Hypothalamus (tissue), 51 donors: ENCODE results near the gene ABI2.
"Not testable (repeated sequence)": the region's sequence is repeated elsewhere in the genome, so short reads cannot be mapped to it uniquely, and the experiment has no call there.

Experiments
- DNase-seq, 51 donors: peaks; one replicate each; lab custom pipeline; 2025; lab: John Stamatoyannopoulos, UW

ABI2 gene

DNA sequence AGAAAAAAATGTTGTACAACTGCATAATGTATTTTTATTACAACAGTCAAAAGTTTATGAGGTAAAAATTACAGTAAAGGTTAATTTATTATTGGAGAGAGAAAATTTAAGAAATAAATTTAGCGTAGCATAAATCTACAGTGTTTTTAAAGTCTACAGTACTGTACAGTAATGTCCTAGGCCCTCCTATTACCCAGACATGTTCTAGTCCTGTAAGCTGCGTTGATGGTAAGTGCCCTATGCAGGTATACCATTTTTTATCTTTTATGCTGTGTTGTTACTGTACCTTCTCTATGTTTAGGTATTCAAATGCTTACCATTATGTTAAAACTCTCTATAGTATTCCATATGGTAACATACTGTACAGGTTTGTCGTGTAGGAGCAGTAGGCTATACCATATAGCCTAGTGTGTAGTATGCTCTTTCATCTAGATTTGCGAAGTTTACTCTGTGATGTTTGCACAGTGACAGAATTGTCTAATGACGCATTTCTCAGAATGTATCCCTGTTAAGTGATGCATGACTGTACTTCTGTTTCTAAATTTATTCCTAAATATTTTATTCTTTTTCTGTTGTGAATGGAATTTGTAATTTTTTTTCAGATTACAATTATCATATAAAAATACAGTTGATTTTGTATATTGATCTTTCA is 24.5 kb downstream of the ABI2 start:
- no peak for DNase-seq

DNA sequence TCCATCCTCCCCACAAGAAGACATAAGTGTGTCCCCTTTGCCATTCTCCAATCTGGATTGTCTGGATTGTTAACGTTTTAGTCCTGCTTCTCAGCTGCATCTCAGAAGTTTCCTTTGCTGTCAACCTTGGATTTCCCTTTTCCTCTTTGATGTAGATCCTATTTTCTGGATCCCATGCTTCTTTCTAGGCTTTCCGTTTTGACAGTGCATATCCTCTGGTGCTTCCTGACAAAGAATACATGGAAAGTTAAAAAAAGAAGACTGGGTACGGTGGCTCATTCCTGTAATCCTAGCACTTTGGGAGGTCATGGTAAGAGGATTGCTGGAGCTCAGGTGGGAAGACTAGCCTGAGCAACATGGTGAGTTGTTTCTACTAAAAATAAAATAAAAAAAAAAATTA is 26.8 kb downstream of the ABI2 start:
- DNase-seq: no peak

DNA sequence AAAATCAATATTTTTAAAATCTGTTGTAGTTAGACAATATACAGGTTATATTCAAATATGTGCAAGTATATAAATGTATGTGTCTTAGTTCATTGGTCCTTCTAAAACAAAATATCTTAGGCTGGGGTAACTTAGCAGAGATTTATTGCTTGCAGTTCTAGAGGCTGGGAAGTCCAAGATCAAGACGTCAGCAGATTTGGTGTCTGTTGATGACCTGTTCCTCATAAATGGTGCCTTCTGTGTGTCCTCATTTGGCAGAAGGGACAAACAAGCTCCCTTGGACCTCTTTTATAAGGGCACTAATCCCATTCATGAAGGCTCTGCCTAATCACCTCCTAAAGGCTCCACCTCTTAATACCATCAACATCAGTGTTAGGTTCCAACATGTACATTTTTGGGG is 31.3 kb downstream of the ABI2 start:
- no peak for DNase-seq

DNA sequence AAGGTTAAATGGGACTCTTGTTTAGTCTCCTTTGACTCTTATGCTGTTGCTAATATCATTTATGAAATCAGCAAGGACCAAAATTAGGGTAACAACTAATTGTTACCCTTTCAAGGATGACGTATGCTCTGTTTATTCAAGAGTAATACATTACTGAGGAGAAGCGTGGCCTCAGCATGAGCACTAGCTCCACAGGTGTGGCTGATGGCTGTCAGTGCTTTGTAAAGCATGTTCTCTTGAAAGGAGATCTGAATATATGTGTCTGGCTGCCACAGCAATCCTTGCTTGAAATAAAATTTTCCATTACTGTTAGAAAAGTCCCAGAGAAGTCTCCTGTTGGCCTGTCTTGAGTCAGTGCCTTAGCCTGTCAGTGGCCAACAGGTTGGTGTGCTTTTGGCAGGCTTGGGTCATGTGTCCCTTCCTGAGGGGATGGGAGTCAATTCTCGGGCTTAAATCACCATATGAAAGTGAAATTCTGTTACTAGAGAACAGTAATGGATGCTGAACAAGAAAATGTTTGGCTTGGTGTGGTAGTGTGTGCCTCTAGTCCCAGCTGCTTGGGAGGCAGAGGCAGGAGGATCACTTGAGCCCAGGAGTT is 32.7 kb downstream of the ABI2 start:
- no peak for DNase-seq

DNA sequence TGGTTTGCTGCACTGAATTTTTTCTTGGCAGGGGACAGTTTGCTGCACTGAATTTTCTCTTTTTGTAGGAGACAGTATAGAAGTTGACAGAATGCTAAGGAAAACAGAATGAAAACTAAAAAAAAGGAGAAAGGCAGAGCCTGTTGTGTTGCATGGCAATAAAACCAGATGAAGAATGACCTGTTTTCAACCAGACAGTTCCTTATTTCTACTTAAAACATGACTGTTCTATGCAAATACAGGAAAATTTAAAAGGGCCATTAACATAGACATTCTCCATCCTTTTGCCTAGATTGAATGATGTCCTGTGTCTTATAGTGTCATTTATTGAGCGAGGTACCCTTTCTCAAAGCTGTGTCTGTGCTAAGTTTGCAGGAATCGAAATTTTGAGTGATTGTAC is 33.3 kb downstream of the ABI2 start:
- no peak for DNase-seq

DNA sequence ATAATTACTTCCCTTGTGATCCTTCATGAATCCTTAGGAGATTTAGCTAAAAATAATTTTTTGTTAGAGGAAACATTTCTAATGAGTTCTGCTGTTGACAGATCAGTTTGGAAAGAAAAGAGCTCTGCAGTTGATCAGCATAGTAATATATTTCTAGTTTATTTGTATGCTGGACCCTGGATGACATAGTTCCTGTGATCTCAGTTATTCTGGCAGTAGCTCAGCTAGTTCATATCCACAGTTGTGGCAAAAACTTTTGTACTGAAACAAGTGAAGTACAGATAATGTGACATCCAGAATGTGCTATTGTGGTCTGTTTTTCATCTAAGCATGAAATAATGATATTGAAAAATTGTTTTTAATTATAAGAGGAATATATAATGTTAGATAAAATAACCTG is 33.7 kb downstream of the ABI2 start:
- peak in 1 of 51 donors; percentile 8 for DNase-seq

DNA sequence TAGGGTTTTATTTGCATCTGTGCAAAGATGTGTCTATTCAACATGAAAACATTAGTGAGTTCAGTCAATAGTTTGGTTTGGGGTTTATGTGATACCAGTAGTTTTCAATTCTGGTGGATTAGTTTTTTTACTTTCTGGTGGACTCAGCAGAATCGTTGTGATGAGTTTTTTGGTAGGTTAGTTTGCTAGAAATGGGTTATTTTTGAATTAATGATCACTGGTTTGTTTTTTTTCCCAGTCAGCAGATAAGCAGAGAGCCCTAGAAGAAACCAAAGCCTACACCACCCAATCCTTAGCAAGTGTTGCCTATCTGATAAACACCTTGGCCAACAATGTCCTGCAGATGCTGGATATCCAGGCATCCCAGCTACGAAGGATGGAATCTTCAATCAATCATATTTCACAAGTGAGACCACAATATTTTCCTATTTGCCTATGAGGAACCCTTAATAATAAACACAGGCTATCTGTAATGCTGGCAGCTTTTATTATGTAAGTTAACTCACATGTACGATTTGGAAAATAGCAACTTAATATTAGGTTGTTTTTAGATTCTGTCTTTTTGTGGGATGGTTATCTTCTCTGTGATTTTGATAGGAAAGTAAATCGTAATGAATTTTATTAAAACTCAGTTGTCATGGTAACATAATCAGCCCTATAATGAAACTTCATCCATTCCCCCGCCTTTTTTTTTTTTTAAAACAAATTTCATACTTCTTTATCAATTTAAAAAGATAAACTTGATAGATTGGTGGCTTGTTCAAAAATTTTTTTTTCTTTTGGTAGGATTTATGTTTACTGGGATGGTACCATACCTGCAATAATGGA is 38.7 kb downstream of the ABI2 start:
- DNase-seq: no peak

DNA sequence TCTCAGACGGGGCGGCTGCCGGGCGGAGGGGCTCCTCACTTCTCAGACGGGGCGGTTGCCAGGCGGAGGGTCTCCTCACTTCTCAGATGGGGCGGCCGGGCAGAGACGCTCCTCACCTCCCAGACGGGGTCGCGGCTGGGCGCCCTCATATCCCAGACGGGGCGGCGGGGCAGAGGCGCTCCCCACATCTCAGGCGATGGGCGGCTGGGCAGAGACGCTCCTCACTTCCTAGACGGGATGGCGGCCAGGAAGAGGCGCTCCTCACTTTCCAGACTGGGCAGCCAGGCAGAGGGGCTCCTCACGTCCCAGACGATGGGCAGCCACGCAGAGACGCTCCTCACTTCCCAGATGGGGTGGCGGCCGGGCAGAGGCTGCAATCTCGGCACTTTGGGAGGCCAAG is 44.5 kb downstream of the ABI2 start:
- not testable (repeated sequence) for DNase-seq

DNA sequence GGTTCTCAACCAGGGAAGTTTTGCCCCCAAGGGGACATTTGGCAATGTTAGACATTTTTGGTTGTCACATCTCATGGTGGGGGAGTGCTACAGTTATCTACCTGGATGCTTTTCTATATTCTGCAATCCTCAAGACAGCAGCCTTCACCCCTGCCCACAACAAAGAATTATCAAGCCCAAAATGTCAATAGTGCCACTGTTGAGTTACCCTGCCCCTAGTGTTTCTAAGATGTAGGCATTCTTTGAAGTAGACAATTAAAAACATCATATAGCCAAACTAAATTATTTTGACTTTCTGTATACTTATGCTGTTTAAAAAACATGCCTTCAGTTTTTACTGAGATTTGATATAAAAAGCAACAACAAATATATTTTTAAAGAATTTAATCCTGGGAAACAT is 48.0 kb downstream of the ABI2 start:
- no peak for DNase-seq

DNA sequence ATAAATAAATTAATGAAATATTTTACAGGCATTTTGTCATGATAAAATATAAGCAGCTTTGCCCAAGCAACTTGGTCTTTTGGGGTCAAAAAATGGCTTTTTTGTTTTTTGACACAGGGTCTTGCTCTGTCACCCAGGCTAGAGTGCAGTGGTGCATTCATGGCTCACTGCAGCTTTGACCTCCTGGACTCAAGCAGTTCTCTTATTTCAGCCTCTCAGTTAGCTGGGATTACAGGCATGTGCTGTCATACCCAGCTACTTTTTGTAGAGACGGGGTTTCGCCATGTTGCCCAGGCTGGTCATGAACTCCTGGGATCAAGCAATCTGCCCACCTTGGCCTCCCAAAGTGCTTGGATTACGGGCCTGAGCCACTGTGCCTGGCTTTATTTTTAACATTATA is 51.0 kb downstream of the ABI2 start:
- DNase-seq: no peak

DNA sequence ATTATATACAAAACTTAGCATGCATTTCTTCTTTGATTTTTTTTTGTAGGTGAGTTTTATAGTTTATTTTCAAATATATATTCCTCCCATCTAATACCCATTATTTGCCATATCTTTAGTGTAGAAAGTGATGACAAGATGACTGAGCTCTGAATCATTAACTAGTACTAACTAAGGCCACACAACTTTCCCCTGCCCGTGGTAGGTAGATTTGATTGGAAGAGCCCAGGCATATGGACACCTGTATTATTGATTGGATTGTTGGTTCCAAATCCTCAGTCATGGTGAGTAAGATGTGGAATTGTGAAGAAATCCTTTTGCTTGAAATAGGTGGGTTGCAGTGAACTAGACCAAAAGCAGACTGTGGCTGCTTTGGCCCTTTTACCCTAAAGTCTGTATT is 54.8 kb downstream of the ABI2 start:
- DNase-seq: no peak

DNA sequence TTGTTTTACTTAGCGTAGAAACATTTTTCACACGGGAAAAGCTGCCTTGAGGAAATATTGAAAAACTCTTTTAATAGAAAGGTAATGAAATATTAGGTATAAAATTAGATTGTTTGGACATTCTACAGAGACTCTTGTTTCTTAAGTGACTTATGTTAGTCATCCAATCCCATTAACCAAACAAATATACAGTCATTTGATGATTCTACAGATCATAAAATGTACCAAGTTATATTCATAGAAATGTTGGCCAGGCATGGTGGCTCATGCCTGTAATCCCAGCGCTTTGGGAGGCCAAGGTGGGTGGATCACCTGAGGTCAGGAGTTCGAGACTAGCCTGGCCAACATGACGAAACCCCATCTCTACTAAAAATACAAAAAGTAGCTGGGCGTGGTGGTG is 60.0 kb downstream of the ABI2 start:
- not testable (repeated sequence) for DNase-seq

DNA sequence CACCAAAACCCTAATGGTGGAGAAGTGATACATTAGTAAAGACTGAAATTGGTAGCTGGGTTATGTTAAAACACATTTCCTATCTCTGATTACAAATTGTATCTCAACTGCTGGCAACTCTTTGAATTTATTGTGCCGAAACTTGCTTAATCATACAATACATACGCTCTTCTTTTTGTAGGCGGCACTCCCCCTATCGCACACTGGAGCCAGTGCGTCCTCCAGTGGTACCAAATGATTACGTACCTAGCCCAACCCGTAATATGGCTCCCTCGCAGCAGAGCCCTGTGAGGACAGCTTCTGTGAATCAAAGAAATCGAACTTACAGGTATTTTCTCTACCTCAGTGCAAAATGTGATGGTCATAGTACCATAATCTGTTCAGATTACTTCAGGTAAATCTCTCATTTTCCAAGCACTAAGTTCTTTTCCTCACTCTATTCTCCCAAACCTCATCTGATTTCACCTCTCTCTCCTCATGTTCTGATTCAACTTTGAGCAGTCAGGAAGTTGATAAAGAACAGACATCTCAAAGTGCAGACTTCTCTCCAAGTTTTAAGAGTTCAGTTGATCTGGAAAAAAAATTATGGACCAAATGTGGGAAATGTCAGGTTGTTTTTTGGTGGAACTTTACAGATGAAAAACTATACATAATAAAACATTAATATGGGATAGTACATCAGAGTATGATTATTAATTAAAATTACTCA is 66.5 kb downstream of the ABI2 start:
- no peak for DNase-seq

DNA sequence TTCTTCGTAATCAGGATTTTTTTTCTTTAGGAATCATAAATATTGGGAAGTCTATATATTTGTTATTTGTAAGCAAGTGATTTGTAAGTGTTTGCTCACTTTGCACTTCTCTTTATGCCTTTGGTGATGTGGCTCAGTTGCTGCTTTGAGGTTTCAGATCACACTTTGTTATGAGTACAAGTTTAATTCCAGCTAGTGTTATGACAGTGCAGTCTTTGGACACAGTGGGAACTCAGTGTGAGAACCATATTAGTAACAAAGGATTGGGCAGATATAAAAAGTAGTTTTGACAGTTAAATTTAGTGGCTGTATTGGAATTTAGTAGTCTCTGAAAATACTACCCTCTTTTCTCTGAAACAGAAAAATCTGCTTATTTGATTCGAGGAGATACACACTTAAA is 67.7 kb downstream of the ABI2 start:
- DNase-seq: no peak

DNA sequence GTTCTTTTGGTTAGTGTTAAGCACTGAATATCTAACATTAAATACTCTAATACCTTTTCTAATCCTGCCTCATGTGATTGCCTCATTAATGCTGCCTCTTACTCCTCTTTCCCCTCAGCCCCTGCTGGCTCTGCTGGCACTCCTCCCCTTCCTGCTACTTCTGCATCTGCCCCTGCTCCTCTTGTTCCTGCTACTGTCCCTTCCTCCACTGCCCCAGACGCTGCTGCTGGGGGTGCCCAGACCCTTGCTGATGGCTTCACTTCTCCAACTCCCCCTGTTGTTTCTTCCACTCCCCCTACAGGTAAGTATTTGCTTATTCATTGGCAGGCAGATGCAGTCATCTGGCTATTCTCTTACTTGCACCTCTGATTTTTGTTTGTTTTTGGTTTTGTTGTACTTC is 68.5 kb downstream of the ABI2 start:
- DNase-seq: no peak

DNA sequence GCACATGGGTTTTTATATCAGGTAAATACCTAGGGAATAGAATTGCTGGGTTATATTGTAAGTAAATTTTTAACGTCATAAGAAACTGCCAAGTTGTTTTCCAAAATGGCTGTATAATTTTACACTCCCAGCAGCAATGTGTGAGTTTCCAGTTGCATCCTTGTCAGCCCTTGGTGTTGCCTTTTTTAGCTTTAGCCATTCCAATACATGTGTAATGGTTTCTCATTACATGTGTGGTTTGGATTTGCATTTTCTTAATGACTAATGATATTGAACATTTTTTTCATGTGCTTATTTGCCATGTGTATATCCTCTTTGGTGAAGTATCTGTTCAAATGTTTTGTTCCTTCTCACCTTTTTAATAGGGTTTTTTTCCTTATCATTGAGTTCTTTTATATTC is 70.8 kb downstream of the ABI2 start:
- no peak for DNase-seq

DNA sequence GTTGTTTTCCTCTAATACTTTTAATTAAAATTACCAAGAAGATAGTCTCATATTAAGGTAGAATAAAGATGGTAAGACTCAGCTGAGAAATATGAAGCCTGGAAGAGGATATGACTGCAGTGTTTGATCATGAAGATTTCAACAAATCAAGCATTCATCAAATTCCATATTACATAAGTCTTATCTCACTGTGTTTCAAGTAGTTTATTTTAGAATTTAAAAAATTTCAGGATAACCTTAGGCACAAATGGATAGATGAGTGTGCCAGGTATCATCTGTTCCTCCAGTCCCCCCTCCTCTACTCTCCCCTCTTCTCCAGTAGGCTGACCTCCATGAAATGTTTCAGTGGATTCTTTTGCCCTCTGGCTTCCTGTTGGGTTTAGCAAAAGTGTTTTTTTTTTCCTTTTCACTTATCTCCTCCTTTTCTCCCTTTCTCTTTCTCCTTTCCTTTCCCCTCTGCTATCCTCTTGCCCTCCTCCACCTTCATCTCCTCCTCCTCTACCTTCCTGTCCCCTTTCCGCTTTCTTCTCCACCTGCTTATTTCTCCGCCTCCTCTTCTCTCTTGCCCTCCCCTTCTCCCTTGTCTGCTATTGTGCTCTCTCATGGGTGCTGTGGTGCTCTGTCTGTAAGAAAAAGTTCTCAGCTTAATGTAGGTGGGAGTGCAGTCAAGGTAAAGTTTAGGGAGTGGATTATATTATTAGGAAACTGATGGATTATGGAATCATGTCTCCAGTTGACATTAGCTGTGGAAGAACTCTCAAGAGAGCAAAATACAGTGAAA is 72.8 kb downstream of the ABI2 start:
- no peak for DNase-seq

DNA sequence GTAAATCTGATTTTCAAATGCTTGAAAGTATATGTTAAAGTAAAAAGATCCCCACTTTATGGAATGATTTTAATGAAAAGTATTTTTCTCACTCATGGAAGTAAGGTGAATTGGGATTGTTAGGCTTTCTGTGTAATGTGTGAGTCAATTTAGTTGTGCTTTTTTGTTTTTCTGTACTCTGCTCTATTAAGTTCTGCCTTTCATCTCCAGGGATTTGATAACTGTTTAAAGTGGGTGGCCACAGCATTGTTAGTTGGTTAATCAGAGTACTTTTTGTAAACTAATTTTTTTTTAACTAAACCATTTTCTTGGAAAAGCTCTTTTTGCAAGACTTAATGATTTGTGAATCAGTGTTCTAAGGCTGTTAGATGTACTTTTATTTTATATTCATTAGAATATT is 76.8 kb downstream of the ABI2 start:
- no peak for DNase-seq

DNA sequence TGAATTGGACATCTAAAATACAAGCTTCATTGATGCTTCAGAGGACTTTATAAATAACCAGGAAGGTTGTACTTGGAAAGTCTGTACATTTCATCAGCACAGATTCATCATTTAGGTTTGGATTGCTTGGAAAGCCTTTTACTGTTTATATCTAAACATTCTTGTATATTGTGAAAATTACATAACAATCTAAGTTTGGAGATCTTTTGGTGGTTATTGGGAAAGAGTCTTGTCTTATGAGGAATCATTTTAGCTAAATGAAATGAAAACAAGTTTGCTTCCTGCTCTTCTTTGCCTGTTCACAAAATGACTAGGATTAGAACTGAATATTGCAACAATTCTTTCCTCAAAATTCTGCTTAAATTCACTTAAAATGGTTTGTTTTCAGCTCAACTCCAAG is 79.3 kb downstream of the ABI2 start:
- DNase-seq: no peak

DNA sequence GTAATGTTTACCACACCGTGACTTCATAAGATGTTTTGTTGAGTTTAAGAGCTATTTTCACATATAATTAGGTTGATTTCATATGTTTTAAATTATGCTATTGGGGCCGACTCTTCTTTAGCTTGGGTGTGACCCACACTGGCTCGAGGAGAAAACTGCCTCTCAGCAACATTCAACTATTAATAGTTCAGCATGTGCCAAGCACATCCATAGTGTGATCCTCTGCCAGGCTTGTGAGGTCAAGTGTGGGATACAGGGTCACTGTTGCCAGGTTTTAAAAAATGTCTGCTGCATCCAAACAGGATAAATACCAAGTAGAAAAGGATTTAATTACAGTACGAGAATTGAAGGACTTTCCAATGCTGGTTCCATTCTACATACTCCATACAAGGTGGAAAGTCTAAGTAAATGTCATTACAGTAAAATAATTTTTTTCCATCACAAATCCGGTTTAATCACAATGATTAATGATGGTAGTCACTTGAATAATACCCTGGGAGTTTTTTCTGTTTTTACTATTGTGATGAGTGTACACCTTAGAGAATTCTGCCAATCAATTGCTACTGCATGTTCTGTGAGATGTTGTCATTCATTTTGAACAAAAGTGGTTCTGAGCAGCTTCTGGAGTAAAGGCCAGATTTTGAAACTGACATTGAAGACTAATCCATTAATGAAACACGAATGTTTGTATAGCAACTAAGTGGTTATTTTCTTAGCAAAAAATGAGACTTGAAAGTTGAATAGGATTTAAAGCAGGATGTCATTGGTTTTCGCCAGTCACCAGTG is 84.5 kb downstream of the ABI2 start:
- no peak for DNase-seq
